GM12873 (cell line): Measurements from ENCODE around the gene ZNF284.

Experiments used
- CTCF ChIP-seq: IDR thresholded peaks from 2 replicates; pipeline ENCODE4 v1.5.1; 2012; ENCODE audit warnings: low read depth, mild to moderate bottlenecking, moderate library complexity, low read length, control low read depth; ENCODE audit not compliant: insufficient read depth; ENCODE audit errors: missing control alignments

Gene ZNF284

GRCh38 chr19:44071824-44072542 is at the start of gene ZNF284:
ZNF284 (plus strand) TSS chr19:44072159; CDS start chr19:44076390, 4,231 bp downstream.
- no peak for TF ChIP-seq CTCF

- no peak for TF ChIP-seq CTCF
These were observed 47.1 kb upstream of the ZNF284 start for GRCh38 chr19:44024900-44025216.

GRCh38 chr19:44025217-44025936 is 46.6 kb upstream of the ZNF284 start, which contains the start of gene ZNF222:
ZNF222 (plus strand) TSS chr19:44025379; CDS start chr19:44025437, 58 bp downstream.
- TF ChIP-seq CTCF, result no peak

GRCh38 chr19:44026622-44027021 is 45.3 kb upstream of the ZNF284 start:
- TF ChIP-seq CTCF, result no peak

GRCh38 chr19:44032001-44032610 is 39.9 kb upstream of the ZNF284 start:
- no peak for TF ChIP-seq CTCF

- no peak for TF ChIP-seq CTCF
These were observed 29.8 kb upstream of the ZNF284 start for GRCh38 chr19:44042147-44042546.
